DOHH2 (cell line): ENCODE results near the gene CD247.

ENCODE experiments used
- CTCF ChIP-seq: fragments of 200-600 bp; sonication (generic); IDR thresholded peaks from one replicate; pipeline ENCODE4 v1.5.1; 2014; ENCODE audit warnings: antibody characterized with exemption, mild to moderate bottlenecking, low read depth, low read length; ENCODE audit not compliant: poor library complexity, severe bottlenecking
- EZH2phosphoT487 ChIP-seq: fragments of 200-600 bp; sonication (generic); IDR thresholded peaks from 2 replicates; pipeline ENCODE4 v1.6.1; 2017; ENCODE audit warnings: borderline replicate concordance, mild to moderate bottlenecking, antibody characterized with exemption, low read length, moderate library complexity, mixed read lengths

DNA sequence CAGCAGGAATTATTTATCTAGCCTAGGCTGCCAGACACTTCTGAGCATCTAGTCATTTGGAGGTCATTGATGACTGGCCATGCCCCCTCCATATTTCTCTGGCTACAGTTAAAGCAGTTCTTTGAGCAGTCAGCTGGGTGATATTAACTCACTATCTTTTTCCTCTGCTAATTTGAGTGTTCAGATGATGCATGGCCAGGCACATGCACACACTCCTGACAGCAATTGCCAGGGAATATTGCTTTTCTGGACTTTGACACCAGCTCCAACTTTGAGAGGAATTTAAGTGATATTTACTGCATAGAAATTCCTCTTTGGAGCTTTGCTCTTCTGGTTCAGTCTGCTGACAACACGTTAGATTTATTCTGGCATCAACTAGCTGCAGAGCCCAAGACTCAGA is 52.6 kb downstream of the CD247 start:
- TF ChIP-seq CTCF (no peak), EZH2phosphoT487 (no peak)
